HG03095 (cell line): ENCODE data around the gene WDR6.

Source experiments
- ATAC-seq: cut with Tn5 transposase; IDR thresholded peaks from one replicate; pipeline ENCODE4 v1.9.1; 2021; ENCODE audit warnings: moderate library complexity; ENCODE audit not compliant: unreplicated experiment

The WDR6 gene

GRCh38 chr3:49007068-49007770 lies at the start of gene WDR6:
Gene WDR6, plus strand, starts transcription at chr3:49007391. Its CDS starts 41 bp downstream, at chr3:49007432.
- ATAC-seq = peak; percentile 83

- no peak for ATAC-seq
These were observed 46.3 kb upstream of the WDR6 start for GRCh38 chr3:48960841-48961413.

- no peak for ATAC-seq
These were observed 44.9 kb upstream of the WDR6 start for GRCh38 chr3:48962340-48962739.

GRCh38 chr3:48962939-48963338 lies 44.3 kb upstream of the WDR6 start:
- ATAC-seq = no peak

- ATAC-seq = no peak
These were observed 43.6 kb upstream of the WDR6 start for GRCh38 chr3:48963591-48963990.

GRCh38 chr3:48966367-48966766 lies 40.8 kb upstream of the WDR6 start:
- ATAC-seq = no peak

GRCh38 chr3:48966876-48967361 lies 40.3 kb upstream of the WDR6 start:
- no peak for ATAC-seq

- ATAC-seq = no peak
These were observed 36.6 kb upstream of the WDR6 start for GRCh38 chr3:48970586-48970985.

- ATAC-seq = no peak
These were observed 32.9 kb upstream of the WDR6 start for GRCh38 chr3:48974076-48974864.

GRCh38 chr3:48979451-48979850 lies 27.7 kb upstream of the WDR6 start:
- no peak for ATAC-seq

- no peak for ATAC-seq
These were observed 26.9 kb upstream of the WDR6 start for GRCh38 chr3:48980295-48980694.

GRCh38 chr3:48982016-48982415 lies 25.2 kb upstream of the WDR6 start:
- no peak for ATAC-seq

GRCh38 chr3:48982686-48983085 lies 24.5 kb upstream of the WDR6 start:
- ATAC-seq = no peak

GRCh38 chr3:48983096-48983495 lies 24.1 kb upstream of the WDR6 start:
- no peak for ATAC-seq

- no peak for ATAC-seq
These were observed 22.5 kb upstream of the WDR6 start for GRCh38 chr3:48984663-48985062.

- ATAC-seq = no peak
These were observed 21.3 kb upstream of the WDR6 start for GRCh38 chr3:48985831-48986376.

- ATAC-seq = no peak
These were observed 17.9 kb upstream of the WDR6 start for GRCh38 chr3:48989126-48989795.

- peak; percentile 51 for ATAC-seq
These were observed 17.2 kb upstream of the WDR6 start, which contains the start of gene P4HTM for GRCh38 chr3:48989796-48990635. Gene P4HTM, plus strand, starts transcription at chr3:48990241. Its CDS starts 16 bp downstream, at chr3:48990257.

GRCh38 chr3:48990636-48991469 lies 16.3 kb upstream of the WDR6 start:
- ATAC-seq = peak; percentile 19
